T-cell (primary cell): Measurements from ENCODE around the gene AAK1. TPM values are rescaled to one million over a fixed set of nuclear protein-coding genes. Genes with fewer than 3 reads are reported as not detected.

Experiments
- ATAC-seq, 4 experiments: fragments of 200-7000 bp in 3 of 4; fragments of 150-1000 bp in 1 of 4; cut with Tn5 transposase; replicated peaks in 1 of 4; 1 replicate in 3 of 4; 2 replicates in 1 of 4; pipeline ENCODE4 v1.10.0; 2021; ENCODE audit warnings: moderate library complexity in 3 of 4, mild to moderate bottlenecking in 2 of 4, moderate number of reproducible peaks in 1 of 4
- CTCF ChIA-PET, 2 donors: fragments of 300-600 bp; sonication (Branson Sonifier 250); formaldehyde crosslinking; loops; one replicate each; lab custom pipeline; 2022; ENCODE audit warnings: antibody characterized with exemption in 2 of 2; lab: Charles Lee
- POLR2A ChIA-PET, 2 donors: fragments of 300-600 bp; sonication (Branson Sonifier 250); formaldehyde crosslinking; loops; one replicate each; lab custom pipeline; 2022; ENCODE audit warnings: antibody characterized with exemption in 2 of 2; lab: Charles Lee
- DNase-seq, 35 experiments: peaks; one replicate each; pipeline versions ENCODE4 v3.0.0 to v3.0.0-alpha.2; 2013 to 2023
- H3K27ac ChIP-seq: one replicate; pipeline ENCODE4 v1.5.1; 2013; ENCODE audit warnings: low read length
- H3K27me3 ChIP-seq, 2 experiments: replicated peaks in 1 of 2; 1 replicate in 1 of 2; 2 replicates in 1 of 2; pipeline versions ENCODE4 v1.6.1 to v1.7.0; 2013; ENCODE audit warnings: low read length in 1 of 2, mixed read lengths in 1 of 2; ENCODE audit not compliant: control insufficient read depth in 2 of 2, insufficient read depth in 2 of 2; ENCODE audit errors: extremely low read depth in 1 of 2
- H3K36me3 ChIP-seq, 2 donors: 1 replicate in 1 of 2; 2 replicates in 1 of 2; pipeline versions ENCODE4 v1.6.1 to v1.7.0; 2013; ENCODE audit warnings: low read length in 1 of 2; ENCODE audit not compliant: control insufficient read depth in 2 of 2, insufficient read depth in 1 of 2; ENCODE audit errors: extremely low read depth in 1 of 2
- H3K4me1 ChIP-seq, 2 experiments: 1 replicate in 1 of 2; 2 replicates in 1 of 2; pipeline versions ENCODE4 v1.6.1 to v1.7.0; 2013; ENCODE audit warnings: low read length in 2 of 2, mixed read lengths in 1 of 2; ENCODE audit not compliant: insufficient read depth in 2 of 2, control insufficient read depth in 1 of 2; ENCODE audit errors: extremely low read depth in 1 of 2
- H3K4me3 ChIP-seq, 2 donors: 1 replicate in 1 of 2; 2 replicates in 1 of 2; pipeline versions ENCODE4 v1.5.1 to v1.7.0; 2013; ENCODE audit warnings: mild to moderate bottlenecking in 2 of 2, low read length in 1 of 2, moderate library complexity in 1 of 2; ENCODE audit not compliant: control insufficient read depth in 1 of 2; ENCODE audit errors: extremely low read depth in 1 of 2
- H3K9me3 ChIP-seq: 2 replicates; pipeline ENCODE4 v1.7.0; 2013
- H3K27ac Mint-ChIP-seq, 2 donors: one replicate each; pipeline ENCODE4 v1.8.0; 2020 to 2021; ENCODE audit warnings: mild to moderate bottlenecking in 2 of 2, mixed read lengths in 2 of 2
- H3K27me3 Mint-ChIP-seq, 2 donors: one replicate each; pipeline ENCODE4 v1.8.0; 2021 to 2022; ENCODE audit warnings: mixed read lengths in 2 of 2
- H3K36me3 Mint-ChIP-seq: one replicate; pipeline ENCODE4 v1.8.0; 2021; ENCODE audit warnings: mixed read lengths
- H3K4me1 Mint-ChIP-seq, 3 donors: one replicate each; pipeline ENCODE4 v1.8.0; 2020 to 2022; ENCODE audit warnings: mixed read lengths in 3 of 3, mild to moderate bottlenecking in 1 of 3
- H3K4me3 Mint-ChIP-seq, 3 donors: one replicate each; pipeline ENCODE4 v1.8.0; 2020 to 2022; ENCODE audit warnings: mild to moderate bottlenecking in 3 of 3, mixed read lengths in 3 of 3, moderate library complexity in 3 of 3
- H3K9me3 Mint-ChIP-seq, 3 donors: one replicate each; pipeline ENCODE4 v1.8.0; 2020 to 2022; ENCODE audit warnings: mixed read lengths in 3 of 3
- WGBS: methylation state at CpG from one replicate; pipeline ENCODE4 v1.1.5; 2013; ENCODE audit warnings: missing lambda C conversion rate; ENCODE audit not compliant: insufficient coverage; 5-methylcytosine and 5-hydroxymethylcytosine counted together
- total RNA-seq, 35 experiments: library from RNA in 6 of 35; stranded (reverse) in 6 of 35; fragments of 120-200 nt in 1 of 35; gene quantifications; one replicate each; pipeline versions ENCODE4 v1.2.1 to v1.2.4 and lab custom pipeline; 2013 to 2026

Gene AAK1
- total RNA-seq, 5 donors from 2014 or later (not counting 1 experiment from before 2014, with no cell fraction given), result 170 to 283 (median 177) TPM

- CTCF ChIA-PET, result interaction anchor here (0.5 to 3.6 kb wide), 31 partner anchors 8 to 605 kb away, joined by 3 to 19 read pairs (median 4); partner anchors contain the start of genes AAK1 (in 1 of the 2) and NFU1 (in 1 of the 2)
- Mint-ChIP-seq H3K36me3 (no peaks in the 10 kb centered on the region), H3K4me1 (peaks cover 96 to 98% (median 97%) of the 10 kb centered on the region in 3 donors), H3K27me3 (no peaks in the 10 kb centered on the region), H3K27ac (peak overlapping the region; percentile 74 to 83), H3K4me3 (peak overlapping the region; percentile 35 to 65 (median 46)), H3K9me3 (no peaks in the 10 kb centered on the region)
- Histone ChIP-seq H3K4me3 (no peak overlapping the region), H3K4me1 (peaks cover 42 to 55% of the 10 kb centered on the region in 2 experiments), H3K27ac (no peak overlapping the region), H3K9me3 (no peaks in the 10 kb centered on the region), H3K36me3 (peaks cover 0 to 2% of the 10 kb centered on the region in 2 donors), H3K27me3 (no peaks in the 10 kb centered on the region)
- ATAC-seq (peak in 2 of 4 experiments; percentile 27 to 31), DNase-seq (peak in 1 of 35 experiments; percentile 4)
- POLR2A ChIA-PET, result interaction anchor here in 1 of 2 donors (0.5 to 1.0 kb wide), 4 partner anchors 10 to 515 kb away, joined by 3 to 7 read pairs (median 4); no protein-coding TSS in a partner anchor
- WGBS, result 52% methylated on average over 3 of the region's 3 CpGs
Measured at GRCh38 chr2:69564604-69565003, 78.9 kb downstream of the AAK1 start.

GRCh38 chr2:69563021-69563420 is 80.5 kb downstream of the AAK1 start:
- ChIA-PET CTCF (interaction anchor here in 1 of 2 donors (3.6 kb wide), 1 partner anchor 20 kb away, joined by 19 read pairs; no protein-coding TSS in a partner anchor), POLR2A (no interaction called here)
- peak overlapping the region; percentile 30 to 67 for H3K27ac Mint-ChIP-seq
- Histone ChIP-seq H3K27me3 (no peaks in the 10 kb centered on the region), H3K27ac (no peak overlapping the region), H3K9me3 (no peaks in the 10 kb centered on the region), H3K36me3 (peaks cover 0 to 2% of the 10 kb centered on the region in 2 donors), H3K4me1 (peaks cover 52 to 54% of the 10 kb centered on the region in 2 experiments), H3K4me3 (no peak overlapping the region)
- no peaks in the 10 kb centered on the region for H3K9me3 Mint-ChIP-seq
- peaks cover 93 to 99% (median 95%) of the 10 kb centered on the region in 3 donors for H3K4me1 Mint-ChIP-seq
- H3K4me3 Mint-ChIP-seq, result peak overlapping the region in 1 of 3 donors; percentile 47
- no peaks in the 10 kb centered on the region for H3K36me3 Mint-ChIP-seq
- no CpG with 5 or more reads among the region's 2 CpGs for WGBS
- ATAC-seq (no peak), DNase-seq (no peak)
- H3K27me3 Mint-ChIP-seq, result no peaks in the 10 kb centered on the region

GRCh38 chr2:69561101-69561500 is 82.4 kb downstream of the AAK1 start:
- POLR2A ChIA-PET, result interaction anchor here in 1 of 2 donors (0.5 kb wide), 1 partner anchor 539 kb away, joined by 12 read pairs; no protein-coding TSS in a partner anchor
- peak overlapping the region in 1 of 2 donors; percentile 72 for H3K27ac Mint-ChIP-seq
- Histone ChIP-seq H3K4me3 (no peak overlapping the region), H3K27ac (no peak overlapping the region), H3K4me1 (peaks cover 44 to 47% of the 10 kb centered on the region in 2 experiments), H3K27me3 (no peaks in the 10 kb centered on the region), H3K9me3 (no peaks in the 10 kb centered on the region), H3K36me3 (peaks cover 0 to 11% of the 10 kb centered on the region in 2 donors)
- WGBS, result no CpG with 5 or more reads among the region's 3 CpGs
- H3K4me3 Mint-ChIP-seq, result no peak overlapping the region
- H3K4me1 Mint-ChIP-seq, result peaks cover 91 to 98% (median 93%) of the 10 kb centered on the region in 3 donors
- CTCF ChIA-PET, result interaction anchor here (0.5 to 2.8 kb wide), 16 partner anchors 9 to 264 kb away, joined by 3 to 9 read pairs (median 4); no protein-coding TSS in a partner anchor
- no peaks in the 10 kb centered on the region for H3K27me3 Mint-ChIP-seq
- H3K36me3 Mint-ChIP-seq, result peaks cover 10% of the 10 kb centered on the region
- H3K9me3 Mint-ChIP-seq, result no peaks in the 10 kb centered on the region
- DNase-seq (no peak), ATAC-seq (no peak)

- DNase-seq, result no peak
- Mint-ChIP-seq H3K4me1 (peaks cover 89 to 96% (median 92%) of the 10 kb centered on the region in 3 donors), H3K27me3 (no peaks in the 10 kb centered on the region), H3K4me3 (peak overlapping the region in 1 of 3 donors; percentile 30), H3K9me3 (no peaks in the 10 kb centered on the region), H3K36me3 (peaks cover 13% of the 10 kb centered on the region), H3K27ac (peak overlapping the region; percentile 39 to 54)
- ChIA-PET CTCF (interaction anchor here (1.3 to 2.8 kb wide), 5 partner anchors 11 to 156 kb away, joined by 3 to 9 read pairs (median 4); no protein-coding TSS in a partner anchor), POLR2A (no interaction called here)
- H3K27me3 ChIP-seq, result no peaks in the 10 kb centered on the region
- H3K4me1 ChIP-seq, result peaks cover 38 to 51% of the 10 kb centered on the region in 2 experiments
- no peak overlapping the region for H3K27ac ChIP-seq
- H3K36me3 ChIP-seq, result peaks cover 0 to 16% of the 10 kb centered on the region in 2 donors
- WGBS, result 93% methylated on average over 3 of the region's 4 CpGs
- peak; percentile 39 to 56 (median 41) for ATAC-seq
- no peak overlapping the region for H3K4me3 ChIP-seq
- H3K9me3 ChIP-seq, result no peaks in the 10 kb centered on the region
Measured at GRCh38 chr2:69560147-69560482, 83.4 kb downstream of the AAK1 start.

- H3K4me1 Mint-ChIP-seq, result peaks cover 89 to 96% (median 92%) of the 10 kb centered on the region in 3 donors
- H3K9me3 ChIP-seq, result no peaks in the 10 kb centered on the region
- POLR2A ChIA-PET, result no interaction called here
- ATAC-seq, result peak; percentile 46 to 66 (median 58)
- H3K9me3 Mint-ChIP-seq, result no peaks in the 10 kb centered on the region
- WGBS, result 50% methylated on average over 1 of the region's 3 CpGs
- H3K4me3 Mint-ChIP-seq, result peak overlapping the region in 1 of 3 donors; percentile 30
- peaks cover 38 to 50% of the 10 kb centered on the region in 2 experiments for H3K4me1 ChIP-seq
- no peak overlapping the region for H3K4me3 ChIP-seq
- CTCF ChIA-PET, result interaction anchor here (1.5 to 2.8 kb wide), 2 partner anchors 11 to 157 kb away, joined by 4 to 9 read pairs; no protein-coding TSS in a partner anchor
- H3K36me3 ChIP-seq, result peaks cover 0 to 21% of the 10 kb centered on the region in 2 donors
- H3K27me3 ChIP-seq, result no peaks in the 10 kb centered on the region
- no peak overlapping the region for H3K27ac ChIP-seq
- H3K27ac Mint-ChIP-seq, result peak overlapping the region; percentile 39 to 54
- H3K36me3 Mint-ChIP-seq, result peaks cover 17% of the 10 kb centered on the region
- H3K27me3 Mint-ChIP-seq, result no peaks in the 10 kb centered on the region
- DNase-seq, result peak in 2 of 35 experiments; percentile 16 to 61
Measured at GRCh38 chr2:69559442-69560146, 83.9 kb downstream of the AAK1 start.

GRCh38 chr2:69556008-69556407 is 87.5 kb downstream of the AAK1 start:
- WGBS, result 100% methylated on average over 1 of the region's 4 CpGs
- Mint-ChIP-seq H3K4me1 (peaks cover 80 to 88% (median 81%) of the 10 kb centered on the region in 3 donors), H3K4me3 (no peak overlapping the region), H3K27me3 (no peaks in the 10 kb centered on the region), H3K9me3 (no peaks in the 10 kb centered on the region), H3K27ac (peak overlapping the region; percentile 71), H3K36me3 (peaks cover 35% of the 10 kb centered on the region)
- ChIA-PET POLR2A (no interaction called here), CTCF (interaction anchor here (0.9 to 1.5 kb wide), 4 partner anchors 9 to 162 kb away, joined by 3 to 5 read pairs (median 4); no protein-coding TSS in a partner anchor)
- no peak for DNase-seq
- Histone ChIP-seq H3K4me1 (peaks cover 30 to 42% of the 10 kb centered on the region in 2 experiments), H3K36me3 (peaks cover 0 to 36% of the 10 kb centered on the region in 2 donors), H3K27ac (no peak overlapping the region), H3K9me3 (no peaks in the 10 kb centered on the region), H3K4me3 (no peak overlapping the region), H3K27me3 (no peaks in the 10 kb centered on the region)
- ATAC-seq, result peak in 1 of 4 experiments; percentile 47
